HL-60 (cell line): ENCODE results near the gene DCTN2.

ENCODE experiments used
- DNase-seq, 2 experiments: peaks; one replicate each; pipeline ENCODE4 v3.0.0-alpha.2; 2010 to 2020; ENCODE audit warnings: low read depth in 1 of 2, low spot score in 1 of 2
- H3K27ac ChIP-seq: fragments of 250-450 bp; sonication (Bioruptor Pico); replicated peaks from 2 replicates; pipeline ENCODE4 v1.5.1; 2020; ENCODE audit warnings: mild to moderate bottlenecking, moderate library complexity
- H3K27me3 ChIP-seq: fragments of 250-450 bp; sonication (Bioruptor Pico); 2 replicates; pipeline ENCODE4 v1.5.1; 2021; ENCODE audit warnings: mild to moderate bottlenecking, moderate library complexity; ENCODE audit not compliant: insufficient read depth, poor library complexity, severe bottlenecking
- H3K4me3 ChIP-seq: replicated peaks from 2 replicates; pipeline ENCODE4 v1.5.1; 2011; ENCODE audit warnings: mild to moderate bottlenecking, control low read depth, low read length; ENCODE audit not compliant: insufficient read depth
- GABPA ChIP-seq: IDR thresholded peaks from 2 replicates; pipeline ENCODE4 v1.6.1; 2012; ENCODE audit warnings: low read depth
- POLR2AphosphoS5 ChIP-seq: IDR thresholded peaks from 2 replicates; pipeline ENCODE4 v1.6.1; 2012; ENCODE audit warnings: low read depth
- SPI1 ChIP-seq: IDR thresholded peaks from 2 replicates; pipeline ENCODE4 v1.6.1; 2012; ENCODE audit warnings: low read depth, mild to moderate bottlenecking, borderline replicate concordance
- TF ChIP-seq, protein P1 (sequence below): IDR thresholded peaks from one replicate; pipeline ENCODE4 v1.5.1; 2011; ENCODE audit warnings: low read length, control low read depth, inconsistent platforms; ENCODE audit not compliant: insufficient read depth
- TF ChIP-seq, protein P2 (sequence below): IDR thresholded peaks from 2 replicates; pipeline ENCODE4 v1.6.1; 2012; ENCODE audit warnings: low read depth; ENCODE audit not compliant: insufficient replicate concordance

The DCTN2 gene

DNA sequence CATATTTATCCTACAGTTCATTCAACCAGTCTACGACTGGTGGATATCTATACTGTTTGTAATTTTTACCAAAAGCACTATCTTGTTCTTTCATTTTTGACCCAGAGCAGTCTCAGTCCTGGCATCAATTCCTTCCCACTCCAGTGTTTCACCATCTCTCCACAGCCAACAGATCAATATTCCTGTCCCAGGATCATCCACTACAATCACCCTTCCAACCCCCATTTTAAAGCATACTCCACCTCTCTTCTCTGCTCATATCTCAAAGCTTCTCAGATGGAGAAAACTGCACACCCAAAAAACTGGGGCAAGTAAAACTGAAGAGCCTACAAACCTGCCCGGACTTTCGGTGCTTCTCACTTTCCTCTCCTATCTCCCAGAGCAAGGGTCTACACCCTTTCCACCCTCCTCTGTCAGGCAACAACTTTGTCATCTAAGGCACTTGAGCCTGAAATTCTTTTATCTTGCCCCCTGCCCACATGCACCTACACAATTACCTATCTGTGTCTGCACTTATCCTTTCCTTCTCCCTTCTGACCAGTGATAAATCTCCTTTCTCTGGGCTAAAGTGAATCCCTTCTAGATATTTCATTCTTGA, 39.9 kb upstream of the DCTN2 start:
- Histone ChIP-seq H3K27me3 (peaks cover 6% of the 10 kb centered on the region), H3K4me3 (no peak overlapping the region), H3K27ac (no peak overlapping the region)
- no peak for DNase-seq
- no peak for TF ChIP-seq GABPA
- TF ChIP-seq, protein P1, sequence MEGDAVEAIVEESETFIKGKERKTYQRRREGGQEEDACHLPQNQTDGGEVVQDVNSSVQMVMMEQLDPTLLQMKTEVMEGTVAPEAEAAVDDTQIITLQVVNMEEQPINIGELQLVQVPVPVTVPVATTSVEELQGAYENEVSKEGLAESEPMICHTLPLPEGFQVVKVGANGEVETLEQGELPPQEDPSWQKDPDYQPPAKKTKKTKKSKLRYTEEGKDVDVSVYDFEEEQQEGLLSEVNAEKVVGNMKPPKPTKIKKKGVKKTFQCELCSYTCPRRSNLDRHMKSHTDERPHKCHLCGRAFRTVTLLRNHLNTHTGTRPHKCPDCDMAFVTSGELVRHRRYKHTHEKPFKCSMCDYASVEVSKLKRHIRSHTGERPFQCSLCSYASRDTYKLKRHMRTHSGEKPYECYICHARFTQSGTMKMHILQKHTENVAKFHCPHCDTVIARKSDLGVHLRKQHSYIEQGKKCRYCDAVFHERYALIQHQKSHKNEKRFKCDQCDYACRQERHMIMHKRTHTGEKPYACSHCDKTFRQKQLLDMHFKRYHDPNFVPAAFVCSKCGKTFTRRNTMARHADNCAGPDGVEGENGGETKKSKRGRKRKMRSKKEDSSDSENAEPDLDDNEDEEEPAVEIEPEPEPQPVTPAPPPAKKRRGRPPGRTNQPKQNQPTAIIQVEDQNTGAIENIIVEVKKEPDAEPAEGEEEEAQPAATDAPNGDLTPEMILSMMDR, result no peak
- TF ChIP-seq, protein P2, sequence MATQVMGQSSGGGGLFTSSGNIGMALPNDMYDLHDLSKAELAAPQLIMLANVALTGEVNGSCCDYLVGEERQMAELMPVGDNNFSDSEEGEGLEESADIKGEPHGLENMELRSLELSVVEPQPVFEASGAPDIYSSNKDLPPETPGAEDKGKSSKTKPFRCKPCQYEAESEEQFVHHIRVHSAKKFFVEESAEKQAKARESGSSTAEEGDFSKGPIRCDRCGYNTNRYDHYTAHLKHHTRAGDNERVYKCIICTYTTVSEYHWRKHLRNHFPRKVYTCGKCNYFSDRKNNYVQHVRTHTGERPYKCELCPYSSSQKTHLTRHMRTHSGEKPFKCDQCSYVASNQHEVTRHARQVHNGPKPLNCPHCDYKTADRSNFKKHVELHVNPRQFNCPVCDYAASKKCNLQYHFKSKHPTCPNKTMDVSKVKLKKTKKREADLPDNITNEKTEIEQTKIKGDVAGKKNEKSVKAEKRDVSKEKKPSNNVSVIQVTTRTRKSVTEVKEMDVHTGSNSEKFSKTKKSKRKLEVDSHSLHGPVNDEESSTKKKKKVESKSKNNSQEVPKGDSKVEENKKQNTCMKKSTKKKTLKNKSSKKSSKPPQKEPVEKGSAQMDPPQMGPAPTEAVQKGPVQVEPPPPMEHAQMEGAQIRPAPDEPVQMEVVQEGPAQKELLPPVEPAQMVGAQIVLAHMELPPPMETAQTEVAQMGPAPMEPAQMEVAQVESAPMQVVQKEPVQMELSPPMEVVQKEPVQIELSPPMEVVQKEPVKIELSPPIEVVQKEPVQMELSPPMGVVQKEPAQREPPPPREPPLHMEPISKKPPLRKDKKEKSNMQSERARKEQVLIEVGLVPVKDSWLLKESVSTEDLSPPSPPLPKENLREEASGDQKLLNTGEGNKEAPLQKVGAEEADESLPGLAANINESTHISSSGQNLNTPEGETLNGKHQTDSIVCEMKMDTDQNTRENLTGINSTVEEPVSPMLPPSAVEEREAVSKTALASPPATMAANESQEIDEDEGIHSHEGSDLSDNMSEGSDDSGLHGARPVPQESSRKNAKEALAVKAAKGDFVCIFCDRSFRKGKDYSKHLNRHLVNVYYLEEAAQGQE, result no peak
- no peak for TF ChIP-seq POLR2AphosphoS5
- no peak for TF ChIP-seq SPI1

DNA sequence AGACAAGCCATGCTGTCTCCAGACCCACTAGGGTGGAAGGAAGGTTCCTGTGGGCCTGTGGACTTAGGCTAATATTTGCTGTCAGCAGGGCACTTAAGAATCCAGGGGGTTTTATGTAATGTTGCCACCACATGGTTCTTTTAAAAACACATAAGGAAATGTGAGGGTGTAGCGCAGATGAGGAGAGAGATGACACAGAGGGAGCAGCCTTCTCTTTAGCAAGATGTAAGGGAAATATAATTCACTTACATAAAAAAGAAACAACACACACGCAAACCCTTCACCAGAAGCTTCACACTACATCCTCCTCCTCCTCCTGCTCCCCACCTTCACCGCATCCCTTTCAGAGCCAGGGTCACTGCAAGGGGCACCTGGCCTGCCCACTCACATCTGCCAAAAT, 39.1 kb upstream of the DCTN2 start:
- Histone ChIP-seq H3K27me3 (peaks cover 6% of the 10 kb centered on the region), H3K4me3 (no peak overlapping the region), H3K27ac (no peak overlapping the region)
- DNase-seq, result no peak
- no peak for TF ChIP-seq GABPA
- TF ChIP-seq, protein P2, result no peak
- TF ChIP-seq, protein P1, result no peak
- TF ChIP-seq POLR2AphosphoS5, result no peak
- TF ChIP-seq SPI1, result no peak

DNA sequence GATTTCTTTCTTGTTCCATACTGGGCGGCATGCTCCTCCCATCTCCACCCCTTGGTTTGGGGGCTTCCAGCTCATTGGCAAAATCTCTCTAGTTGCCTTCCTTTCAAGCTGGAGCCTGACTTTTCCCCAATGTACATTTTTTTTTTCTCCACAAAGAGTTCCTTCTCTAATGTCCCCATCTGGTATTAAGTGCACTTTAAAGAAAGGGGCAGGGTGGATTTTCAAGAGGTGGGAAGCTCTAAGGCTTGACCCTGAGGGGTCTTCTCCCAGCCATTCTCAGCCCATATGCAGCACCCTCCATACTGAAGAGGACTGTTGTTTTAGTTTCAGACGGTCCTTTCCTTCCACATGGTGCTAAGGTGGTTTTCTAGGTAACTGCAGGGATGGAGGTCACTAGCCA, 38.2 kb upstream of the DCTN2 start:
- TF ChIP-seq, protein P1, result no peak
- no peak for TF ChIP-seq POLR2AphosphoS5
- no peak for TF ChIP-seq GABPA
- TF ChIP-seq, protein P2, result no peak
- no peak for TF ChIP-seq SPI1
- Histone ChIP-seq H3K4me3 (no peak overlapping the region), H3K27ac (no peak overlapping the region), H3K27me3 (peaks cover 6% of the 10 kb centered on the region)
- DNase-seq, result no peak
